Liver (tissue), 9 donors: Measurements from ENCODE around the gene PLSCR3. TPM values are rescaled to one million over a fixed set of nuclear protein-coding genes. Genes with fewer than 3 reads are reported as not detected.

Source experiments
- DNase-seq: peaks from one replicate; pipeline ENCODE4 v3.0.0-alpha.2; 2017; ENCODE audit warnings: low spot score
- H3K27ac ChIP-seq, 2 donors: one replicate each; pipeline ENCODE4 v1.7.0; 2013; ENCODE audit warnings: inconsistent platforms in 2 of 2, low read length in 2 of 2, control low read depth in 1 of 2, low read depth in 1 of 2, mild to moderate bottlenecking in 1 of 2
- H3K27me3 ChIP-seq, 4 donors: one replicate each; pipeline versions ENCODE4 v1.6.1 to v1.7.0; 2013; ENCODE audit warnings: low read length in 3 of 4, inconsistent platforms in 1 of 4, mild to moderate bottlenecking in 1 of 4, moderate library complexity in 1 of 4; ENCODE audit not compliant: control insufficient read depth in 4 of 4, insufficient read depth in 4 of 4
- H3K36me3 ChIP-seq, 4 donors: one replicate each; pipeline versions ENCODE4 v1.6.1 to v1.7.0; 2013; ENCODE audit warnings: low read length in 3 of 4, mild to moderate bottlenecking in 3 of 4, low read depth in 1 of 4, moderate library complexity in 1 of 4; ENCODE audit not compliant: control insufficient read depth in 4 of 4, insufficient read depth in 3 of 4
- H3K4me1 ChIP-seq, 4 donors: one replicate each; pipeline versions ENCODE4 v1.6.1 to v1.7.0; 2013; ENCODE audit warnings: low read length in 3 of 4, mild to moderate bottlenecking in 3 of 4, moderate library complexity in 1 of 4; ENCODE audit not compliant: control insufficient read depth in 4 of 4, insufficient read depth in 4 of 4
- H3K4me3 ChIP-seq, 3 donors: one replicate each; pipeline versions ENCODE4 v1.6.1 to v1.7.0; 2013; ENCODE audit warnings: low read length in 3 of 3, control low read depth in 1 of 3, low read depth in 1 of 3, mild to moderate bottlenecking in 1 of 3
- H3K9ac ChIP-seq, 2 donors: one replicate each; pipeline ENCODE4 v1.7.0; 2013; ENCODE audit warnings: low read length in 2 of 2, mild to moderate bottlenecking in 2 of 2, moderate library complexity in 2 of 2, control low read depth in 1 of 2, low read depth in 1 of 2
- H3K9me3 ChIP-seq, 4 donors: one replicate each; pipeline versions ENCODE4 v1.6.1 to v1.7.0; 2013; ENCODE audit warnings: low read length in 3 of 4; ENCODE audit not compliant: control insufficient read depth in 4 of 4
- FOXA2 ChIP-seq: IDR thresholded peaks from 2 replicates; pipeline ENCODE4 v1.6.1; 2016; ENCODE audit warnings: antibody characterized with exemption
- GABPA ChIP-seq, 2 donors: IDR thresholded peaks in 1 of 2; conservative IDR thresholded peaks in 1 of 2; 2 replicates each; pipeline ENCODE4 v1.6.1; 2016; ENCODE audit warnings: antibody characterized with exemption in 2 of 2, mild to moderate bottlenecking in 1 of 2, moderate library complexity in 1 of 2
- HNF4G ChIP-seq: IDR thresholded peaks from 2 replicates; pipeline ENCODE4 v1.6.1; 2016; ENCODE audit warnings: antibody characterized with exemption
- JUND ChIP-seq, 2 donors: IDR thresholded peaks; 2 replicates each; pipeline ENCODE4 v1.6.1; 2016; ENCODE audit warnings: antibody characterized with exemption in 2 of 2
- RAD21 ChIP-seq, 2 donors: IDR thresholded peaks; 2 replicates each; pipeline ENCODE4 v1.6.1; 2016; ENCODE audit warnings: antibody characterized with exemption in 2 of 2, mild to moderate bottlenecking in 2 of 2
- SP1 ChIP-seq: IDR thresholded peaks from 2 replicates; pipeline ENCODE4 v1.6.1; 2018; ENCODE audit warnings: antibody characterized with exemption, mild to moderate bottlenecking
- TAF1 ChIP-seq: conservative IDR thresholded peaks from 2 replicates; pipeline ENCODE4 v1.6.1; 2016; ENCODE audit warnings: antibody characterized with exemption, mild to moderate bottlenecking
- YY1 ChIP-seq: IDR thresholded peaks from 2 replicates; pipeline ENCODE4 v1.6.1; 2016; ENCODE audit warnings: antibody characterized with exemption, mild to moderate bottlenecking
- WGBS: extraction: QIAGEN DNeasy Blood & Tissue Kit; methylation state at CpG from one replicate; pipeline ENCODE4 v1.1.7; 2013; 5-methylcytosine and 5-hydroxymethylcytosine counted together
- polyA plus RNA-seq, 2 donors: library from polyadenylated mRNA; stranded (reverse) in 1 of 2; unstranded in 1 of 2; fragments of 200-250 nt in 1 of 2; fragments of >200 nt in 1 of 2; fragmentation: Nextera tagmentation in 1 of 2; extraction: Ambion mirVana in 1 of 2; gene quantifications; one replicate each; pipeline versions ENCODE4 v1.2.1 to v1.2.3, GENCODE V29; 2013 to 2015
- total RNA-seq, 2 donors: library from RNA; depleted of rRNA; stranded (reverse); fragments of >200 nt; gene quantifications; one replicate each; pipeline ENCODE4 v1.2.3, GENCODE V29; 2014
- TF ChIP-seq, protein P1 (sequence below): IDR thresholded peaks from 2 replicates; pipeline ENCODE4 v1.6.1; 2016; ENCODE audit warnings: antibody characterized with exemption
- TF ChIP-seq, protein P2 (sequence below): IDR thresholded peaks from 2 replicates; pipeline ENCODE4 v1.6.1; 2016; ENCODE audit warnings: antibody characterized with exemption
- TF ChIP-seq, protein P3 (sequence below): IDR thresholded peaks from 2 replicates; pipeline ENCODE4 v1.6.1; 2016; ENCODE audit warnings: antibody characterized with exemption
- TF ChIP-seq, protein P4 (sequence below): fragments of 150-350 bp; IDR thresholded peaks from 2 replicates; pipeline ENCODE4 v1.5.1; 2017; ENCODE audit warnings: improper control_type of control experiment, low read depth, low read length; ENCODE audit not compliant: missing input control
- TF ChIP-seq, protein P5 (sequence below): IDR thresholded peaks from 2 replicates; pipeline ENCODE4 v1.6.1; 2016; ENCODE audit warnings: antibody characterized with exemption, mild to moderate bottlenecking
- donor health status: healthy.
- donor health status: healthy.
- donor health status: healthy.
- donor health status: healthy.
- donor health status: healthy.

PLSCR3 gene
- total and polyA plus RNA-seq, 4 donors, result 2.8 to 10.9 (median 4.1) TPM

DNA sequence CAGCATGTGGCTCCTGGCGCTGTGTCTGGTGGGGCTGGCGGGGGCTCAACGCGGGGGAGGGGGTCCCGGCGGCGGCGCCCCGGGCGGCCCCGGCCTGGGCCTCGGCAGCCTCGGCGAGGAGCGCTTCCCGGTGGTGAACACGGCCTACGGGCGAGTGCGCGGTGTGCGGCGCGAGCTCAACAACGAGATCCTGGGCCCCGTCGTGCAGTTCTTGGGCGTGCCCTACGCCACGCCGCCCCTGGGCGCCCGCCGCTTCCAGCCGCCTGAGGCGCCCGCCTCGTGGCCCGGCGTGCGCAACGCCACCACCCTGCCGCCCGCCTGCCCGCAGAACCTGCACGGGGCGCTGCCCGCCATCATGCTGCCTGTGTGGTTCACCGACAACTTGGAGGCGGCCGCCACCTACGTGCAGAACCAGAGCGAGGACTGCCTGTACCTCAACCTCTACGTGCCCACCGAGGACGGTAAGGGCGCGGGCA is 14.0 kb upstream of the PLSCR3 start:
- TF ChIP-seq TAF1 (no peak), YY1 (no peak), JUND (IDR thresholded peaks at IDR 0.05) (no peak), GABPA (IDR thresholded peaks at IDR 0.05 in 1 of 2, conservative IDR thresholded peaks at IDR 0.05 in 1 of 2) (no peak), HNF4G (no peak), RAD21 (IDR thresholded peaks at IDR 0.05) (no peak), SP1 (no peak)
- TF ChIP-seq, protein P1, sequence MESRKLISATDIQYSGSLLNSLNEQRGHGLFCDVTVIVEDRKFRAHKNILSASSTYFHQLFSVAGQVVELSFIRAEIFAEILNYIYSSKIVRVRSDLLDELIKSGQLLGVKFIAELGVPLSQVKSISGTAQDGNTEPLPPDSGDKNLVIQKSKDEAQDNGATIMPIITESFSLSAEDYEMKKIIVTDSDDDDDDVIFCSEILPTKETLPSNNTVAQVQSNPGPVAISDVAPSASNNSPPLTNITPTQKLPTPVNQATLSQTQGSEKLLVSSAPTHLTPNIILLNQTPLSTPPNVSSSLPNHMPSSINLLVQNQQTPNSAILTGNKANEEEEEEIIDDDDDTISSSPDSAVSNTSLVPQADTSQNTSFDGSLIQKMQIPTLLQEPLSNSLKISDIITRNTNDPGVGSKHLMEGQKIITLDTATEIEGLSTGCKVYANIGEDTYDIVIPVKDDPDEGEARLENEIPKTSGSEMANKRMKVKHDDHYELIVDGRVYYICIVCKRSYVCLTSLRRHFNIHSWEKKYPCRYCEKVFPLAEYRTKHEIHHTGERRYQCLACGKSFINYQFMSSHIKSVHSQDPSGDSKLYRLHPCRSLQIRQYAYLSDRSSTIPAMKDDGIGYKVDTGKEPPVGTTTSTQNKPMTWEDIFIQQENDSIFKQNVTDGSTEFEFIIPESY, result no peak
- TF ChIP-seq, protein P2, sequence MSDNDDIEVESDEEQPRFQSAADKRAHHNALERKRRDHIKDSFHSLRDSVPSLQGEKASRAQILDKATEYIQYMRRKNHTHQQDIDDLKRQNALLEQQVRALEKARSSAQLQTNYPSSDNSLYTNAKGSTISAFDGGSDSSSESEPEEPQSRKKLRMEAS, result no peak
- TF ChIP-seq, protein P3, sequence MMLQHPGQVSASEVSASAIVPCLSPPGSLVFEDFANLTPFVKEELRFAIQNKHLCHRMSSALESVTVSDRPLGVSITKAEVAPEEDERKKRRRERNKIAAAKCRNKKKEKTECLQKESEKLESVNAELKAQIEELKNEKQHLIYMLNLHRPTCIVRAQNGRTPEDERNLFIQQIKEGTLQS, result no peak
- H3K36me3 ChIP-seq, result no peaks in the 10 kb centered on the region
- DNase-seq, result no peak
- no peak overlapping the region for H3K9ac ChIP-seq
- peaks cover 0 to 4% (median under 1%) of the 10 kb centered on the region in 4 donors for H3K4me1 ChIP-seq
- H3K27me3 ChIP-seq, result no peaks in the 10 kb centered on the region
- H3K4me3 ChIP-seq, result no peak overlapping the region
- WGBS, result 73% methylated on average over 58 of the region's 58 CpGs
- H3K27ac ChIP-seq, result no peak overlapping the region
- no peaks in the 10 kb centered on the region for H3K9me3 ChIP-seq

DNA sequence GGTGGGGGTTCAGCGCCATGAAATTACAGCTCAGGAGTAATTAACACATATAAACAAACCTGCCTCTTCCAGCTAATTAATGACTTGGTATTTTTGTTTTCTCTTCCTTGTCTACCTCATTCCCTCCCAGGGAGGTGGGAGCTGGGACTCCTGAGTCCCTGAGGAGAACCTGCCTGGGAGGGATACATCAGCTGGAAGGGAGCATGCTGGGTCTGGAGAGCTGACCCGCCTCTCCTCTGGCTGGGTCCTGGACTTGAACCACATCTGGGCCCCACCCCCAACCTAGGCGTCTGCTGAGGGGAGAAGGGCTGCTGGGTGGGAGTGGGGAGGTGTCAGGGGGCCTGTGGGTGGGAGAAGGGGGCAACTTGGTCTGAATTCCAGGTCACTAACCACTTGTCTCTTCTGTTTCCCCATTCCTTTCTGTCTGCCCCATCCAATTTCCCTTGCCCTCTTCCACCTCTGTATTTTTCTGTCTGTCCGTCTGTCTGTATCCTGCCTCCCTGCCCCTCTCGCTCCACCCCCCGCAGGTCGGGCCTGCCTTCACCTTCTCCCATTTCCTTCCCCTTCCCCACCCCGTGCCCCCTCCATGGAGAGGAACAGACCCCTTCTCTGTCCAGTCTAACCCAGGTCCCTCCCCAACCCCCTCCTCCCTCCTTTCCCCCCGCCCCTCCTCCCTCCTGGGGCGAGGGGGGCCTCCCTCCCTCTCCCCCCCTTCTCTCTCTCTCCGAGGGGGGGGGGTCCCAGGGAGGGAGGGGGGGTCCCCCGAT is 13.3 kb upstream of the PLSCR3 start, which contains the start of gene NLGN2:
Gene NLGN2 (plus strand): TSS at position 361 of the 767 bp plus-strand sequence. CDS start 411 bp downstream, outside the sequence.
- 55% methylated on average over 11 of the region's 12 CpGs for whole genome bisulfite sequencing

More for the DNA sequence above, 13.3 kb upstream of the PLSCR3 start, which contains the start of gene NLGN2:
- Histone ChIP-seq H3K27ac (no peak within 1 kb of the TSS), H3K4me1 (peaks cover 4 to 7% (median 6%) of the 10 kb centered on the region in 4 donors), H3K27me3 (no peaks in the 10 kb centered on the region), H3K36me3 (no peaks in the 10 kb centered on the region), H3K9me3 (no peaks in the 10 kb centered on the region), H3K4me3 (no peak within 1 kb of the TSS), H3K9ac (no peak within 1 kb of the TSS)
- DNase-seq, result no peak
- no peak for TF ChIP-seq JUND (IDR thresholded peaks at IDR 0.05)
- TF ChIP-seq, protein P4, sequence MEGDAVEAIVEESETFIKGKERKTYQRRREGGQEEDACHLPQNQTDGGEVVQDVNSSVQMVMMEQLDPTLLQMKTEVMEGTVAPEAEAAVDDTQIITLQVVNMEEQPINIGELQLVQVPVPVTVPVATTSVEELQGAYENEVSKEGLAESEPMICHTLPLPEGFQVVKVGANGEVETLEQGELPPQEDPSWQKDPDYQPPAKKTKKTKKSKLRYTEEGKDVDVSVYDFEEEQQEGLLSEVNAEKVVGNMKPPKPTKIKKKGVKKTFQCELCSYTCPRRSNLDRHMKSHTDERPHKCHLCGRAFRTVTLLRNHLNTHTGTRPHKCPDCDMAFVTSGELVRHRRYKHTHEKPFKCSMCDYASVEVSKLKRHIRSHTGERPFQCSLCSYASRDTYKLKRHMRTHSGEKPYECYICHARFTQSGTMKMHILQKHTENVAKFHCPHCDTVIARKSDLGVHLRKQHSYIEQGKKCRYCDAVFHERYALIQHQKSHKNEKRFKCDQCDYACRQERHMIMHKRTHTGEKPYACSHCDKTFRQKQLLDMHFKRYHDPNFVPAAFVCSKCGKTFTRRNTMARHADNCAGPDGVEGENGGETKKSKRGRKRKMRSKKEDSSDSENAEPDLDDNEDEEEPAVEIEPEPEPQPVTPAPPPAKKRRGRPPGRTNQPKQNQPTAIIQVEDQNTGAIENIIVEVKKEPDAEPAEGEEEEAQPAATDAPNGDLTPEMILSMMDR, result no peak
- TF ChIP-seq, protein P5, sequence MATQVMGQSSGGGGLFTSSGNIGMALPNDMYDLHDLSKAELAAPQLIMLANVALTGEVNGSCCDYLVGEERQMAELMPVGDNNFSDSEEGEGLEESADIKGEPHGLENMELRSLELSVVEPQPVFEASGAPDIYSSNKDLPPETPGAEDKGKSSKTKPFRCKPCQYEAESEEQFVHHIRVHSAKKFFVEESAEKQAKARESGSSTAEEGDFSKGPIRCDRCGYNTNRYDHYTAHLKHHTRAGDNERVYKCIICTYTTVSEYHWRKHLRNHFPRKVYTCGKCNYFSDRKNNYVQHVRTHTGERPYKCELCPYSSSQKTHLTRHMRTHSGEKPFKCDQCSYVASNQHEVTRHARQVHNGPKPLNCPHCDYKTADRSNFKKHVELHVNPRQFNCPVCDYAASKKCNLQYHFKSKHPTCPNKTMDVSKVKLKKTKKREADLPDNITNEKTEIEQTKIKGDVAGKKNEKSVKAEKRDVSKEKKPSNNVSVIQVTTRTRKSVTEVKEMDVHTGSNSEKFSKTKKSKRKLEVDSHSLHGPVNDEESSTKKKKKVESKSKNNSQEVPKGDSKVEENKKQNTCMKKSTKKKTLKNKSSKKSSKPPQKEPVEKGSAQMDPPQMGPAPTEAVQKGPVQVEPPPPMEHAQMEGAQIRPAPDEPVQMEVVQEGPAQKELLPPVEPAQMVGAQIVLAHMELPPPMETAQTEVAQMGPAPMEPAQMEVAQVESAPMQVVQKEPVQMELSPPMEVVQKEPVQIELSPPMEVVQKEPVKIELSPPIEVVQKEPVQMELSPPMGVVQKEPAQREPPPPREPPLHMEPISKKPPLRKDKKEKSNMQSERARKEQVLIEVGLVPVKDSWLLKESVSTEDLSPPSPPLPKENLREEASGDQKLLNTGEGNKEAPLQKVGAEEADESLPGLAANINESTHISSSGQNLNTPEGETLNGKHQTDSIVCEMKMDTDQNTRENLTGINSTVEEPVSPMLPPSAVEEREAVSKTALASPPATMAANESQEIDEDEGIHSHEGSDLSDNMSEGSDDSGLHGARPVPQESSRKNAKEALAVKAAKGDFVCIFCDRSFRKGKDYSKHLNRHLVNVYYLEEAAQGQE, result no peak
- TF ChIP-seq, protein P3, result no peak
- no peak for TF ChIP-seq FOXA2
- no peak for TF ChIP-seq HNF4G
